ENCODE data around the gene SERTAD4.

The SERTAD4 gene

DNA sequence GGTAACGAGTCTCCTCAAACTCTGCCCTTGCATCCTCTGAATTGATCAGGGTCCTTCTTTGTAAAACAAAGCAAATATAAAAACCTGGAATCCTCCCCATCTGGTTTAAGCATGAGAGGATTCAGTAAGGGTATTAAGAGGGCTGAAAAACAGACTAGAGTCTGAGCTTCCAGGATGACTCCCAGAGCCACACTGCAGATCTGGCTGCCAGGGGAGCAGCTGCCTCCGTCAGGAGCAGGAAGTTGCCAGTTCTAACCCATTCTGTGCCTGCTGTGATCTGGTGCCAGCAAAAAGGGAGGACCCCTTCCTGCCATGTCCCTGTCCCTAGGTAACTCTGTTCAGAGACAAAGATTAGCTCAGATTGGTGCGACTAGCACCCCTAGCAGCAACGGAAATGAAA, 27.5 kb downstream of the SERTAD4 start:
- Histone ChIP-seq H3K36me3 (replicated peaks; ENCODE audit: low read depth, low read length) (no peaks in the 10 kb centered on the region), H4K20me1 (ENCODE audit: insufficient read depth, low read length) (no peaks in the 10 kb centered on the region), H3K27ac (ENCODE audit: low read length) (no peak overlapping the region), H3K9me3 (ENCODE audit: insufficient read depth, low read length) (no peaks in the 10 kb centered on the region), H3K4me3 (ENCODE audit: low read length) (no peak overlapping the region), H2AFZ (ENCODE audit: low read depth, low read length) (no peak overlapping the region), H3K79me2 (ENCODE audit: low read length) (no peaks in the 10 kb centered on the region), H3K4me1 (ENCODE audit: low read length) (no peaks in the 10 kb centered on the region), H3K27me3 (ENCODE audit: low read depth, low read length) (peaks cover 37% of the 10 kb centered on the region), H3K4me2 (ENCODE audit: low read length) (no peak overlapping the region), H3K9ac (ENCODE audit: low read length) (no peak overlapping the region)
- TF ChIP-seq EZH2phosphoT487 (IDR thresholded peaks at IDR 0.05; ENCODE audit: low read depth): no peak
- TF ChIP-seq, protein P1, sequence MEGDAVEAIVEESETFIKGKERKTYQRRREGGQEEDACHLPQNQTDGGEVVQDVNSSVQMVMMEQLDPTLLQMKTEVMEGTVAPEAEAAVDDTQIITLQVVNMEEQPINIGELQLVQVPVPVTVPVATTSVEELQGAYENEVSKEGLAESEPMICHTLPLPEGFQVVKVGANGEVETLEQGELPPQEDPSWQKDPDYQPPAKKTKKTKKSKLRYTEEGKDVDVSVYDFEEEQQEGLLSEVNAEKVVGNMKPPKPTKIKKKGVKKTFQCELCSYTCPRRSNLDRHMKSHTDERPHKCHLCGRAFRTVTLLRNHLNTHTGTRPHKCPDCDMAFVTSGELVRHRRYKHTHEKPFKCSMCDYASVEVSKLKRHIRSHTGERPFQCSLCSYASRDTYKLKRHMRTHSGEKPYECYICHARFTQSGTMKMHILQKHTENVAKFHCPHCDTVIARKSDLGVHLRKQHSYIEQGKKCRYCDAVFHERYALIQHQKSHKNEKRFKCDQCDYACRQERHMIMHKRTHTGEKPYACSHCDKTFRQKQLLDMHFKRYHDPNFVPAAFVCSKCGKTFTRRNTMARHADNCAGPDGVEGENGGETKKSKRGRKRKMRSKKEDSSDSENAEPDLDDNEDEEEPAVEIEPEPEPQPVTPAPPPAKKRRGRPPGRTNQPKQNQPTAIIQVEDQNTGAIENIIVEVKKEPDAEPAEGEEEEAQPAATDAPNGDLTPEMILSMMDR (IDR thresholded peaks at IDR 0.05; ENCODE audit: low read depth, low read length): no peak

DNA sequence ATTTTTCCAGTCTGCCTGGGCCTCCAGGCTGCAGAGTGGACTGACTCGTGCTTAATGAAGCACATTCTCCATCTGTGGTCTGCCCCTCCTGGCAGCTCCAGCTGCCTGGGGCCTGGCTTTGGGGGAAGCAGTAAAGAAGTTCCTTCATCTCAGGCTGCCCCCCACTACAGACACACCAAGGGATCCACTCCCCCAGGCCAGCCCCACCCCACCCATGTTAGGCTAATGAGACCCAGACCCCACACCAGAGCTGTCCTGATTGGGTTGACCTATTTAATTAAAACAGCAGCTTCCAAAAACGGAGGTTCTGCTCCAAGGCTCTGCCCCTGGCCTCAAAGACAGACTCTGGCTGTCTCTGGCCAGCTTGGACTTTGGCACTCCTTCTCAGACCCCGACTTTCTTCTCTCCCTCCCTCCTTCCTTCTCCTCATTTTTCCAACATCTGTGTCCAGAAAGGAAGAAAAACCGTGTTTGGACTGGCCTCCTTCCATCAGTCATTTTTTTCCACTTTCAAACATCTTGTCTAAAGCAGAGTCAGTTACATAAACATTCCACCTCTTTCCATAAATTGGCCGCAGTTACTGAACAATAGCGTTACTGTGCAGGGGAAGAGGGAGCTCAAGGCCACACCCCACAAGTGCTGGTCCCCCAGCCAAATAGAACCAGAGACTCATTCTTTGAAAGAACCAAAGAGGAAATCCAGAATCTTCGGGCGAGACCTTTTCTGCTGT, 29.7 kb downstream of the SERTAD4 start:
- H3K79me2 ChIP-seq (ENCODE audit: low read length): no peaks in the 10 kb centered on the region
- no peaks in the 10 kb centered on the region for H3K4me1 ChIP-seq (ENCODE audit: low read length)
- peaks cover 35% of the 10 kb centered on the region for H3K27me3 ChIP-seq (ENCODE audit: low read depth, low read length)
- no peak overlapping the region for H3K9ac ChIP-seq (ENCODE audit: low read length)
- H3K4me2 ChIP-seq (ENCODE audit: low read length): no peak overlapping the region
- H3K9me3 ChIP-seq (ENCODE audit: insufficient read depth, low read length): no peaks in the 10 kb centered on the region
- H3K36me3 ChIP-seq (replicated peaks; ENCODE audit: low read depth, low read length): no peaks in the 10 kb centered on the region
- no peak overlapping the region for H3K4me3 ChIP-seq (ENCODE audit: low read length)
- no peak overlapping the region for H3K27ac ChIP-seq (ENCODE audit: low read length)
- no peak for TF ChIP-seq EZH2phosphoT487 (IDR thresholded peaks at IDR 0.05; ENCODE audit: low read depth)
- TF ChIP-seq, protein P1 (IDR thresholded peaks at IDR 0.05; ENCODE audit: low read depth, low read length): no peak
- H2AFZ ChIP-seq (ENCODE audit: low read depth, low read length): no peak overlapping the region
- H4K20me1 ChIP-seq (ENCODE audit: insufficient read depth, low read length): no peaks in the 10 kb centered on the region

DNA sequence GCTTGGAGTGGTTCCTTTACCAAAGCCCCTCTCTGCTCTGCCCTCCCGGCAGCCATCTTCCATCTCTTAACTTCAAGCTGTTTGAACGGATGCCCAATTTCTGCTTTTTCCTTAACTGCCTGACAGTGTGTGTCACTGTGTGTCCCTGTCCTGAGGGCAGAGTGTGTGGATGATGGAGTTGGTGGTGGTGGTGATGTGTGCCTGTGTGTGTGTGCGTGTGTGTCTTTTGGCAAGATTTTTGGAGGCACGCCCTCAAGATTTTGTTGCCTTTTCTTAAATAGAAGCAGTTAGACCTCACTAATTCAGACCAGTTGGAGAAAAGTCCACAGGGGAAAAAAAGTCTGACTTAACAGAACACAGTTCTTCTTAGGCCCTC, 30.3 kb downstream of the SERTAD4 start:
- H3K4me2 ChIP-seq (ENCODE audit: low read length): no peak overlapping the region
- TF ChIP-seq EZH2phosphoT487 (IDR thresholded peaks at IDR 0.05; ENCODE audit: low read depth): no peak
- TF ChIP-seq, protein P1 (IDR thresholded peaks at IDR 0.05; ENCODE audit: low read depth, low read length): no peak
- no peaks in the 10 kb centered on the region for H3K9me3 ChIP-seq (ENCODE audit: insufficient read depth, low read length)
- H2AFZ ChIP-seq (ENCODE audit: low read depth, low read length): no peak overlapping the region
- H4K20me1 ChIP-seq (ENCODE audit: insufficient read depth, low read length): no peaks in the 10 kb centered on the region
- H3K36me3 ChIP-seq (replicated peaks; ENCODE audit: low read depth, low read length): no peaks in the 10 kb centered on the region
- H3K4me3 ChIP-seq (ENCODE audit: low read length): no peak overlapping the region
- H3K27me3 ChIP-seq (ENCODE audit: low read depth, low read length): peaks cover 35% of the 10 kb centered on the region
- no peaks in the 10 kb centered on the region for H3K4me1 ChIP-seq (ENCODE audit: low read length)
- H3K79me2 ChIP-seq (ENCODE audit: low read length): no peaks in the 10 kb centered on the region
- no peak overlapping the region for H3K9ac ChIP-seq (ENCODE audit: low read length)
- no peak overlapping the region for H3K27ac ChIP-seq (ENCODE audit: low read length)

DNA sequence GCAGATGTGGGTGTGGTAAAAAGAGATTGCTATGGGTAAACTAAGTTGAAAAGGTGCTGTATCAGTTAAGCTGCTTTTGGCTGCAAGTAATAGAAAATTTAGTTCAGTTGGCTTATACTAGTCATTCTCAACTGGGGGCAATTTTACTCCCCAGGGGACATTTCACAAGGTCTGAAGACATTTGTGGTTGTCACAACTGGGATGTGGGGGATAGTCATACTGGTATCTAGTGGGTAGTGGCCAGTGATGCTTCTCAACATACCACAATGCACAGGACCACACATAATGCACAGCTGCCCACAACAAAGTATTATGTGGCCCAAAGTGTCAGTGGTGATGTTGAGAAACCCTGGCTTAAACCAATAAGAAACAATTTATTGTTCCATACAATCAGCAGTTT, 31.4 kb downstream of the SERTAD4 start:
- Histone ChIP-seq H3K27ac (ENCODE audit: low read length) (no peak overlapping the region), H3K9ac (ENCODE audit: low read length) (no peak overlapping the region), H3K27me3 (ENCODE audit: low read depth, low read length) (peaks cover 35% of the 10 kb centered on the region), H3K4me1 (ENCODE audit: low read length) (no peaks in the 10 kb centered on the region), H3K4me2 (ENCODE audit: low read length) (no peak overlapping the region), H2AFZ (ENCODE audit: low read depth, low read length) (no peak overlapping the region), H3K36me3 (replicated peaks; ENCODE audit: low read depth, low read length) (no peaks in the 10 kb centered on the region), H3K4me3 (ENCODE audit: low read length) (no peak overlapping the region), H4K20me1 (ENCODE audit: insufficient read depth, low read length) (no peaks in the 10 kb centered on the region), H3K9me3 (ENCODE audit: insufficient read depth, low read length) (no peaks in the 10 kb centered on the region), H3K79me2 (ENCODE audit: low read length) (no peaks in the 10 kb centered on the region)
- no peak for TF ChIP-seq EZH2phosphoT487 (IDR thresholded peaks at IDR 0.05; ENCODE audit: low read depth)
- TF ChIP-seq, protein P1 (IDR thresholded peaks at IDR 0.05; ENCODE audit: low read depth, low read length): no peak
